Measurements from ENCODE around the gene ZBTB33.

ZBTB33 gene

DNA sequence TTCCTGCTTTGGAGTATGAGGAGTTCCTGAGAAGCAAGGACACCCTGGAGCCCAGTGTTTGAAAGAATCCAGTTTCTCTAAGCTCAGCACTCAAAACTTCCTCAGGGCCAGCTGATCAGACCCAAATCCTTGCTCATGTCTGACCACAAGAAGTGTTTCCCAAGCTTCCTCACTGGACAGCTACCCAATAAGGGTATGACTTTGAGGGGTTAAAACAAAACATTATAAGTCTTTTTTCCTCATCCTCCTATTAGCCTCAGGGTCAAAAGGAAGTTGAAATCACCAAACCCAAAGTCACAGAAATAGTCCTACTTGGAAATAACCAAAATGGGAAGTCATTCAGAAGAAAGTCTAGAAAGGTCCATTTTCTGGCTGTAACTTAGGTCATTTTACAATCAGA, 13.7 kb downstream of the ZBTB33 start:
- DNase-seq (ENCODE audit: low read depth): no peak

GRCh38 chrX:120269373-120270035, 18.9 kb downstream of the ZBTB33 start:
- no peak for DNase-seq (ENCODE audit: low read depth)

DNA sequence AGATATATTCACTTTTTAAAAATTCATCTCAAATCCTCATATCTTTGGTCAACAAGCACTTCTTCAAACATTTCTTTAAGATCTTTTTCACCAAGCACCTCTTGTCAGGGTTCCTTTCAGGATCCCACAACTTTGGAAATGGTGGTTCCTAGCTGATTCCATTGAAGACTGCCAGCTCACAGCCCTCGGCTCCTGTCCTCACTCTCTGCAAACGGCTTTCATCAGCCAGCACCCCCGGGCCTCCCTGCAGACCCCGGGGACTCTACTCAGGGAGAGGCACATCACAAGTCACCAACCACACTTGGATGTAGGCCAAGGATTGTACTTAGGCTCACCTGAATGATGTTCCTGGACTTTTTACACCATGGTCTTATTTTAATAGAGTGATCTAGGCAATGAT, 20.0 kb downstream of the ZBTB33 start:
- DNase-seq (ENCODE audit: low read depth): no peak

GRCh38 chrX:120271218-120271617, 20.6 kb downstream of the ZBTB33 start:
- DNase-seq (ENCODE audit: low read depth): no peak

- no peak for DNase-seq (ENCODE audit: low read depth)
These were observed 23.5 kb downstream of the ZBTB33 start for GRCh38 chrX:120274145-120274544.

GRCh38 chrX:120274958-120275357, 24.3 kb downstream of the ZBTB33 start:
- no peak for DNase-seq (ENCODE audit: low read depth)

DNA sequence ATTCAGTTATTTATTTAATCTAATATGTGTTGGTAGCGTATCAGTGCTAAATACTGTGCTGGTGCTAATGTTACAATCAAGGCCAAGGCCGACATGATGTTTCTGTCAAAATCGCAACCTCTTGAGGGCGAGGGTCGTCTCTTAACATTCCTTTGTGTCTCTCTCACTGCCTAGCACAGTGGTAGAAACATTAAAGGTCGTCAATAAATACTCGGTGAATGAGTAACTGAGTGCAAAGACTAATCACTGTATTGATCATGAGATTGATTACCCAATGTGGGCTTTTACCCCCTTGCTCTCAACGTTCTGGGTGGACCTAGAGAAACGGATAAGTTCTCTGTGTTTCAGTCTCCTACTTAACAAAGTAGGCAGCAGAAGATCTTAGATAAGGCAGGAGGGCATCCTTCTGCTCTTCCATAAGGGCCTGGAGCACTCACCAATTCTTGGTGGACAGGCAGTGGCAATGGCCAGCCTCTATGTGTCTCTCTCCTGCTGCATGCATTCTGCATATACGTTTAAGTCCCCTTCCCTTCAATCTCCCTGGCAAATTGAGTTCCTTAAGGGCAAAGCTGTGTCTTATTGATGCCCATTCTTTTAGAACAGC, 30.5 kb downstream of the ZBTB33 start:
- DNase-seq (ENCODE audit: low read depth): no peak

DNA sequence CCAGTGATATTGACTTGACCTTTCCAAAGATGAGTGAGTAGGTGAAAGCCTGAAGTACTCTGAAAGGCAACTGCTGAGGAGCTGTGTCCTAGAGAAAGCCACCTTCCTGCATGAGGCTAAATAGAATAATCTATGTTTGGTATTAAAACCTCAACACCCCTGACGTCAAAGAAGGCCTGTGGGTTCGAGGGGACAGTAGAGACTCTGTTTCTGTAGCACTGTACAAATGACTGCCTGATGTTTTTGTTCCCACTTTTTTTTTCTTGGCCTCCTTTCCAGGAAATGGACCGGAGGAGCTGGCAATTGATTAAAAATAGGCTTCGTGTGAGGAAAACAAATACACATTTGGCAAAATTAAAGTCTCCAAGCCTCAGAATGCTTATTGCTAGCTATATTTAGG, 31.1 kb downstream of the ZBTB33 start:
- no peak for DNase-seq (ENCODE audit: low read depth)

DNA sequence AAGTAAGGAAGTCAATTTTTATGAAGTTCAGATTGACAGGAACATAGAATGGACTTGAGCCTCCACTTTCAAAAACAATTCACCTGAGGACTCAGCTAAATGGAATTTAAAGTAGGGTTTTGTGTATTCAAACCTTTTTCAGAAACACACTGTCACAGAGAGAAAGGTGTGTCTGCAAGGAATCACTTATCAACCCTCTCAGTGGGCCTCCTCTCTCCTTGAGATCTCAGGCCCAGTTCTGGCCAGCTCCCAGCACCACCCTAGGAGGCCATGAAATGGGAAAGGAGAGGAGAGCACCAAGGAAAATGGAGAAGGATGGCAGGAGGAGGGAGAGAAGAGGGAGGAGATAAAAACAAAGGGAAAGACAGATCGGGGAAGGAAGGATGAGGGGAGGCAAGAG, 32.1 kb downstream of the ZBTB33 start:
- no peak for DNase-seq (ENCODE audit: low read depth)

DNA sequence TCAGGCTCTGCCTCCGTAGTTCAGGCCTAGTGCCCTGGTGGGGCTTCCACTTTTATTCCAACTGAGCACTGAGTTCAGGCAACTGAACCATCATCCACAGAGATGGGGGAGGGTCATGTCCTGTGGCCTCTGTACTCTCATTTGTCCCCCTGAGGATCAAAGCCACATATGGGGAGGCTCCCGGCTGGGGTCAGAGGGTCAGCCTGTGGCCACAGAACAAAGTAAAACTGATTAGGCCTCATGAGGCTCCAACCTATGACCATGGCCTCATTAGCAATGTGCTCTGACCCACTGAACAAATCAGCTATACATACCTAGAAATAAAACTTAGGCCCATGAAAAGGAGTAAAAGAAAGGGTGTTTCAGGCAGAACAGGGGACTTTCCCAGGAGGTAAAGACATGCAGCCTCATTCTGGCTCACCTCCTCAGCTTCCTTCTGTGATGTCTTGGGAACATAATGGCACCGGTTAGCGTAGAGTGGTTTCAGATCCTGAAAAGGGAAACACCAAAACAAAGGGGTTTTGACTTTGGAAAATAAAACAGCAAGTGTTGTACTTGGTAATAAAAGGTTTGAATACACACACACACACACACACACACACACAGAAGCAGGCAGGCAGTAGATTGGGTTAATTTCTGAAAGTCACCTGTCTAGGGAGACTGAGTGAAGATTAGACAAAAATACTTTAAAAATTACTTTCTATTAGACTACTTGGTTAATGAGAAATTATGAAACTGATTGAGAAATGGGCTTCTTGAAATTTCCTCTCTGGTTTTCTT, 36.3 kb downstream of the ZBTB33 start:
- DNase-seq (ENCODE audit: low read depth): no peak

DNA sequence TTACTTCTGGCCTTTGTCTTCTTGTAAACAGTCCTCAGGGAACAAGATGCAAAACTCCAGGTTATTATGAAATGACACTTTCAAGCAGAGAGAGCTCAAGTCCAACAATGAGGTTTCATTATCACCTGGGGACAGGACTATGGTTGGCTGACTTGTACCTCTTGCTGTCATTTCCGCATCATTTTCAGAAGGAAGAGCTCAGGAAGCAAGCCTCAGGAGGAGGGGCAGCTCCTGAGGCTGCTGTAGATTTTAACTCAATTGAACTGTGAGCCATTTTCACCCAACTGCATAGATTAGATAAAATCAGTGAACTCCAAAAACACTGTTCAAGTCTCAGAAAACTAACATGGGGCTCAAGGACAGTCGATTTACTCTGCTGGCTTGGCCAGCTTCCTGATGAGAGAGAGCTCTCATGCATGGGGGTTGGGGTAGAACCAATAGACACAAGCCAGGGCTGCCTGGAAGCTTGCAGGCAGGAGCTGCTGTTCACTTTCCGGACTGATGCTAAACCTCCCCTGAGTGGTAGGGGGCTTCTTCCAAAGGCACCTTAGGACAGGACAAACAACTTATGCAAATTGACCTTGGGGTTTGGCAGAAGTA, 37.0 kb downstream of the ZBTB33 start:
- no peak for DNase-seq (ENCODE audit: low read depth)

DNA sequence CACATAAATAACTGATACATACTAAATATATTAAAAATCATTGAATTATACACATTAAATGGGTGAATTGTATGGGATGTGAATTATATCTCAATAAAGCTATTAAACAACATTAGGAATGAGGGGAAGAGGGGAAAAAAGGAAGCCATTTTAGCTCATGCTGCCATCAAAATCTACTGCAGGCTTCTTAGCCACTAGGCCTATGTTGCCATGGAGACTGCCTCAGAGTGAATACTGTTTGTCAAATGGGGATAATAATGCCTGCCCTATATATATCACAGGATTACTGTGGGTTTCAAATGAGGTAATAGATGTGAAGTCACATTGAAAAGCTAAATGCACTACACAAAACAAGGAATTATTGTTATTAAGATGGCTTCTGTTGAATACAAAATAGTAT, 39.5 kb downstream of the ZBTB33 start:
- DNase-seq (ENCODE audit: low read depth): no peak

DNA sequence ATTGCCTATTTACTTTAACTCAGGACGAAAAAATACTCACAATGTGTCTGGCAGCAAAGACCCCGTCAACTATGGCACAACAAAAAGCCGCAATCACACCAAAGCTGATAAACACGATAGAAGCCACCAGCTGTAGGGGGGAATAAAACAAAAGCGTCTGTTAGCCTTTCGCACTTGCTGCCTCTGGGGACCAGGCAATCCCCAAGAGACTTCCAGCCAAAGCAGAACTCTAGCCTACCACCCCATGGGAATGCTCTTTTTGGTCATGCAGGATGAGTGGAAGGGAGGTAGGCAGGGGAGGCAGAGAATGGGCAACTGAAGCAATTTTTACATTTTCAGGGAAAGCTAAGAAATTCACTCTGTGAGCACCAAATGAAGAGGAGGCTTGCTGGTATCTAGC, 40.6 kb downstream of the ZBTB33 start:
- no peak for DNase-seq (ENCODE audit: low read depth)

DNA sequence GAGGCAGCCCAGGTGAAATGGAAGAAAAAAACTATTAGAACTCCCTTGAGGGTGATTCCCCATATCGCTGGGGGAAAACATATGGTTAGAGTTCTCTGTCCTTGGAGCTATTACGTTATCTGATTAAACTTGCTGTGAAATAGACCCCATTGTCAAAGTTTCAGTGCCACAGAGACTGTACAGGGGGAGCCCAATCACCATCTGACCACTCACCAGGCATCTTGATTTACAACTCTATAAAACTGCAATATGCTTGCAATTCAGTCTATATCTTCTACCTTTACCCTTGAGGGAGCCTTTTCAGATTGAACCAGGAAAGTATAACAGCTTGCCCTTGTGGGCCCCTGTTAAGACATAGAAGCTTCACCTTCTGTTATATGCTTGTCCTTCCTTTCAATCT, 42.4 kb downstream of the ZBTB33 start:
- DNase-seq (ENCODE audit: low read depth): no peak

- DNase-seq (ENCODE audit: low read depth): no peak
These were observed 44.0 kb downstream of the ZBTB33 start for GRCh38 chrX:120294651-120295050.

DNA sequence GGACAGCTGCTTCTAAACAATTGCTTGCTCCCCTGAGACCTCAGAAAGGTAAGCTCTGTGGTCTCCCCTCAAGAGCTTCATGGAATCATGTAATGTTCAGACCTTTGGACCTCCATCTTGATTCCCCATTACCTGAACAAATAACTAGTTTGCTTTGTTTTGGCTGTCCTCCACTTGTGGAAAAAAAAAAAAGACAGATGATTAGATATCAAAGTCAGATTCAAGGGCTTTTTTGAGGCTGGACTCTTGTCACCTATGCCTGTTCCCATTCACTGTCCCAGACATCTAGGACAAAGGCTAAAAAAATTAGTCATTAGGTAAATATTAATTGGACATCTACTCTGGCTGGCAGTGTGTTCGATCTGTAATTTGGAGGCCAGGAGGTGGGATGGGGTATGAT, 47.3 kb downstream of the ZBTB33 start:
- no peak for DNase-seq (ENCODE audit: low read depth)

- no peak for DNase-seq (ENCODE audit: low read depth)
These were observed 49.3 kb downstream of the ZBTB33 start for GRCh38 chrX:120299928-120300327.

GRCh38 chrX:120301497-120301896, 50.9 kb downstream of the ZBTB33 start:
- DNase-seq (ENCODE audit: low read depth): no peak

- no peak for DNase-seq (ENCODE audit: low read depth)
These were observed 51.3 kb downstream of the ZBTB33 start for GRCh38 chrX:120301960-120302359.

GRCh38 chrX:120302434-120302833, 51.8 kb downstream of the ZBTB33 start:
- DNase-seq (ENCODE audit: low read depth): no peak

DNA sequence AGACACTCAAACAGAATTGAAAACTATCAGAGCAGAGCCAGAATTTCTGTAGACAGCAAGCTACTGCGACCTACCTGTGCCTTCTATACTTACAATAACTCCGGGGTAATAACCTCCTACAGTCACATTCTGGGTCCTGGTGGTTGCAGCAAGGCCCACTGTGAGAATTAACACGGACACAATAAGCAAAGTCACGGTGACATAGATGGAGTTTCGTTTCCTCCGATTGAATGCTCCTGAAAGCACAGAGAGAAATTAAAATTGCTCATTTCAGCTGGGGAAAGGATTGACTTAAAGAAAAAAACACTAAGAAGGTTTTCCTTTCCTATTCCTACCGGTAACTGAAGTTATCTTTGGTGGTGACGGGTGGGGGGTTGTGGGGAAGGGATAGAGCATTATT, 53.6 kb downstream of the ZBTB33 start:
- no peak for DNase-seq (ENCODE audit: low read depth)

DNA sequence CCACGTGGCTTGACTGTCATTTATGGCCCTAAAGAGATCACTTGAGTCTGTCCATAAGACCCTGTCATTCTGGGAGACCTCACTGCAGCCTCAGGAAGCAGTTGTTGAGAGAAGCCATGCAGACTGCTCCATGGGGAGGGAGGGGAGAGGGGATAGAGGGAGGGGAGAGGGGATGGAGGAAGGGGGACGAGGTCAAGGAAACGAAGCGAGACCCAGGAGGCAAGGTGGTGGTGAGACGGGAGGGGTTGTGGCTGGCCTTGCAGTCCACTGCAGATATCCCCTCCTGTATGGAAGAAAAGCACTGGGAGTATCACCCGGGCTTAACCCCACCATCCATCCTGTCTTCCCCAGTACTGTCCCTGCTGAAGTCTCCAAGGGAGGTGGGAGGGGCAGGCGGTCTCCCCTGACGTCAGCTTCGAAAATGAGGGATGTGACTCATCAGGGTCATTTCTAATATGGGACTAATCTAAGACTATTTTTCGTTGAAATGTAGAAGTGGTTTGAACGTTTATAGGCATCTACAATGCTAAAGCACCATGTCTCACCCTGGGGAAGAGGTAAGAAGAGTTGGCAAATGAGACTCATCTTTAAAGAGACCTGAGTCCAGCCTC, 55.0 kb downstream of the ZBTB33 start:
- no peak for DNase-seq (ENCODE audit: low read depth)

DNA sequence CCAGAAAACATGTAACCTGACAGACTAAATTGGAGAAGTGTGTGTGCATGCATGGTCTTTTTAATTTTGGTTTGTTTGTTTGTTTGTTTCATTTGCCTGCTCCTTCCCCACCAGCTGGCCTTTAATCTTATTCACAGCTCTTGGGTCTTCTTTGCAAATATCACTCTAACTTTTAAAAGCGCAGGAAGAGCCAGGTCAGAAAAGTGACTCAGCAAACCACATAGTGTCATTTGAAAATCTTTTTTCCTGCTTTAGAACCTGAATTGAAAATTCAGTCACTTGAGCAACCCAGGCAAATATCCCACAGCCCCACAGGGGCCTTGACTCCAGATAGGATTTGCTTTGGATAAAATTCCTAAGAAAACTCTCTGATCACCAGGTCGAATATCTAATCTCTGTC, 56.0 kb downstream of the ZBTB33 start:
- no peak for DNase-seq (ENCODE audit: low read depth)
